GM18502 (cell line): Measurements from ENCODE around the gene FAM222A.

Source experiments
- ATAC-seq: cut with Tn5 transposase; IDR thresholded peaks from one replicate; pipeline ENCODE4 v1.9.1; 2021; ENCODE audit warnings: mild to moderate bottlenecking; ENCODE audit not compliant: unreplicated experiment, poor library complexity

The FAM222A gene

DNA sequence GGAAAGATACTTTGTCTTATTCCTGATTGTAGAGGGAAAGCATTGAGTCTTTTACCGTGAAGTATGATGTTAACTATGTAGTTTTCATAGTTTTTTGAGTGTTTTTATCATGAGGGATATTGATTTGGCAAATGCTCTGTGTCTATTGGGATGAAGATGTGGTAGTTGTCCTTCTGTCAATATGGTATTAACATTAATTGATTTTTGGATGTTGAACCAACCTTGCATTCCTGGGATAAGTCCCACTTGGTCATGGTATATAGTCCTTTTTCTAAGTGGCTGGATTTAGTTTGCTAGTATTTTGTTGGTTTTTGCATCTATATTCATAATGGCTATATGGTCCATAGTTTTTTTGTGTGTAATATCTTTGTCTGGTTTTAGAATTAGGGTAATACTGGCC, 42.8 kb downstream of the FAM222A start:
- ATAC-seq: no peak

DNA sequence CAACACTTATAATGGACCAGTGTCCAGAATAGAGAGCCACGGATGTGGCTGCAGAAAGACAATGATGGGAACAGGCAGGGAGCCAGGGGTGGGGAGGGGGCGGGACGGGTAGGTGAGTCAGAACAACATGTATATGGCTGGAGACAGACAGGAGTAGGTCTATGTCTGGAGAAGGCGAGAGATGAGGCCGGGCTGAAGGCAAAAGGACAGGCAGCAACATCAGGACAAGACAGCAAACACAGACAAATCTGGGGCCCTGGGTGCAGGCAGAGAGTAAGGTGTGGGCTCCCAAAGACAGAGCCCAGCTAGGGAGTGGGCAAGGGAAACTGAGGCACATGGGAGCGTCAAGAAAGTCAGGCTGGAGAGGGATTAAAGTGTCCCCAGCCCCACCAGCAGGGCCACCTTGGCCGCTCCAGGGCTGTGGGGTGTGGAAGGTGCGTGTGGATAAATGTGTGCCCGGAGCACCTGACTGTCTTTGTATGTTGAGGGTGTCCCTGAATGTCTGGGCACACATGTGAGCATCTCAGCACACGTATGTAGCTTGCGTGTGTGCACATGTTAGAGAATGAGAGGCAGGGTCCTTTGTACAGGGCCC, 44.1 kb downstream of the FAM222A start:
- ATAC-seq: no peak

- no peak for ATAC-seq
These were observed 45.1 kb downstream of the FAM222A start for GRCh38 chr12:109758426-109759420.

DNA sequence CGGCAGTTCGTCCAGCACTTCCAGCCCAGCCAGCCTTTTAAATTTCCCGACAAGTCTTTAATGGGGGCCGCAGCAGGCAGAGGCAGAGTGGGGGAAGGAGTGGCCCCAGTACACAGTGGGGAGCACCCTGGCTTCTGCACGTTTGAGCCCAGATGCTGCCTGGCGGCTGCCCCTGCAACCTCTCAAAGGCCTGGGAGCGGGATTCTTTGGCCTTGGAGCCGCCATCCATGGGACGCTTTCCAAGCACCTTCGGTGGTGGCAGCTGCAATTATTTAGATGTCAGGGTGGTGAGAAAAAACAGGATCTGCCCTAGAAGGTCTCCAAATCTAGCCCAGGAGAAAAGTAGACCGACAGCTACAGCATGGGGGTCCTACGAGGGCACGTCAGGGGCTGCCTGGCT, 46.0 kb downstream of the FAM222A start:
- no peak for ATAC-seq

DNA sequence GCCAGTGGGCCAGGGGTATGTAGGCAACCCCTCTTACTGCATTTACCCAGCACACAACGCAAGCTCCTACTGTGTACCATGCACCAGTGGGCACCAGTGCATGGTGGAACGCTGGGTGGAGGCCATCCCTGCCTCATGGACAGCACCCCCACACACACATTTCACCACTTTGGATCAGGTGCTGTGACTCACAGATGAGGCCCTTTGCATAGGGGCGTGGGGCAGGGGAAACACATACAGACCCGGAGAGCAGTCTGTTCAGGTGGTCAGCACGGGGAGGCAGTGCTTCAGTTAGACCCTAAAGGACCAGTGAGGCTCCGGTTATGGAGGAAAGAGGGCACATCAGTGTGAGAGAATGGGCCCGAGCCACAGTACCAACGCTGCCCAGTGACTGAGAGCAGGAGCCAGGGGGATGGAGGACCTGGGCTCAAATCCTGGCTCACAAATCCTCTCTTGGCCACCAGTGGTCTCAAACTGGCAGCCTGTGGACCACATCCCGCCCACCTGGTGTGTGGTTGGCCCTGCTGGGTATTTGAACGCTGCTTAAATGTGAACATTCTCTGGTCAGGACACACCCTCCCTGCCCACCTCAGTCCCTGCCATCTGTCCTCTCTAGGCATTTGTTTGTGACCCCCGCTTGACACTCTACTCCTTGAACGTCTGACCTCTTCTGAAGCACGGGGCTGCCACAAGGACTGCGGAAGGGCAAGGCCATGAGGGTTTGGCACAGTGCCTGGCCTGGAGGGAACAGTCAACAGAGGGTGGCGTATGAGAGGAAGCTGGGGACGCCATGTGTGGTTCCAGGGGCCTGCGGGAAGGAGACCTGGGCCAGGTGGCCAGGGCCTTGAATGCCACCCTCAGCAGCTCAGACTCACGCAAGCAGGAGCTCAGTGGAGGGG, 46.7 kb downstream of the FAM222A start:
- ATAC-seq: no peak

DNA sequence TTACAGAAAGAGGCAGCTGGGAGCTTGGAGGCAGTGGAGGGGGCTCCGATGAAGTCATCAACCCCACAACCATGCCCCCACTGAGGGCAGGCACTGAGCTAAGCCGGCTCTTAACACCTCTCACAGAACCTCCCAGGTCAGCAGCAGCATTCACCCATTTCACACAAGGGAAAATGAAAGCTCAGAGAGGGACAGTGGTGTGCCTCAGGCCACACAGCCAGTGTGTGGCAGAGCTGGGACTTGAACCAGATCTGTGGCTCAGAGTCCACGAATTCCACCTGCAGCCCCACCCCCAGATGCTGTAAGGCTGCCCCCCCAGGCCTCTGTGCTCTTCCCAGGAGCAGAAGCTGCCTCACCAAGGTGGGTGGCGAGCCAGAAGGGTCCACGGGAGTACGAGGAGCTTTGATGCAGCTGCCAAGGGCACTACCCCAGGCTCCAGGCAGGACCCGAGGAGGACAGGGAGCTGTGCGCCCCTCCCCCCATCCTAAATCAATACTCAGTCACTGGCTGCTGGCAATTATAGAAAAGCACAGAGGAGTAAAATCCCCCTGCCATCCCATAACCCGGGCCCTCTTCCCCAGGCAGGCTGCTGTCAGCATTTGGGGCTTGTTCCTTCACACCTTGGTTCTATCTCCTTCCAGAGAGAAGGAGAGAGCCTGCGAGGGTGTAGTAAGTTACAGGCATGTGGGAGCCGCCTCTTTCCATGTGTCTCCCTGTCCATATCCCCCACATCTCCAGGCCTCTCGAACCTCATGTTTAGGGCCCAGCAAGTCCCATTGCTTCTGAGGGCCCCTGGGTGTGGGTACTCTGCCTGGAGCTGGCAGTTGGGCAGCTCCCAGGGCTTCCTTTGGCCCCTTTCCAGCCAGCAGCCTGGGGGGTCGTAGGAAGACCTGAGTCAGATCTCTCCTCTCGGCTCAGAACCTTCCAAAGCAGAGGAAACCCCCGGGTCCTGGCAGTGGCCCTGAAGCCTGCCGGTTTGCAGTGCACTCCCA, 47.6 kb downstream of the FAM222A start:
- no peak for ATAC-seq

DNA sequence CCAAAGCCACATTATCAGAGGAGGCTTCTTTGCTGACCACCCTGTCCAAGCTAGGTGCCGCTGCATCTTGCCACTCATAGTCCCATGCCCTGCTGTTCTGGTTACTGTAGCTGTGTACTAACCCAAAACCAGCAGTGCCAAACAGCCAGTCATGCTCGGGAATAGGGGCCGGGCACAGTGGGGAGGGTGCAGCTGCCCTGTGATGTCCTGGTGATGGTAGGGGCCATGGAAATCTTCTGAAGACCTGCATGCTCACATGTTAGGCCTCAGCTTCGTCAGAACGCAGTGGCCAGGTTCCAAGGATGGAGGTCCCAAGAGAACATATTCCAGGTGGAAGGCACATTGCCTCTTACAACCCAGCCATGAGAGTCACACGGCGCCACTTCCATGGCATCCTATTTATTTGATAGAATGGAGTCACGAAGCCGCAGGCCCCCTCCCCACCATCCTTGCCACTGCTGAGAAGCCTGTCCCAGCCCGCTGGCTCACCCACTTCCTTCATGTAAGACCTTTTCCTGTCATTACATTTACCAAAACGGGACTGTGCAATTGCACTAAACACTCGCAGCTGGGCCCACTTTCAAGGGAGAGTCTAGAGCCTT, 48.5 kb downstream of the FAM222A start:
- ATAC-seq: no peak

- no peak for ATAC-seq
These were observed 49.1 kb downstream of the FAM222A start for GRCh38 chr12:109762673-109763191.

DNA sequence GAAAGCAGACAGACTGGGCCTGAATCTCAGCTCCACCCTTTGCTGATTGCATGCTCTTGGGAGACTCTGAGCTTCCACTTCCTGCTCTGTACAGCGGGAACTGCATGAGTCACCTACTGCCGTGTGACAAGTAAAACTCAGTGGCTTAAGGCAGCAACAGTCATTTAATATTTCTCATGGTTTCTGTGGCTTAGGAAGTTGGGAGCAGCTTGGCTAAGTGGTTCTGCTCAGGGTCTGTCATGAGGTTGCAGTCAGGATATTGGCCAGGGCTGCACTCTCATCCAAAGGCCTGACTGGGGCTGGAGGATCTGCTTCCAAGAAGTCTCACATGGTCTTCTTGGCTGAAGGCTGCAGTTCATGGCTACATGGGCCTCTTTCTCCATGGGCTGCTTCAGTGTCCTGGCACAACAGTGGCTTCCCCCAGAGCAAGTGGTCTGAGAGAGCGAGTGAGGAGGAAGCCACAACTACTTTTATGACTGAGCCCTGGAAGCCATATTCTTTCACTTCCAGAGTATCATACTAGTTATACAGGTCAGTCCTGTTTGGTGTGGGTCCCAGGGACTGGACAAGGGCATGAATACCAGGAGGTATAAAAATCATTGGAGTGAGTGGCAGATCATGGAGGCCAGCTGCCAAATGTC, 49.7 kb downstream of the FAM222A start:
- ATAC-seq: no peak

DNA sequence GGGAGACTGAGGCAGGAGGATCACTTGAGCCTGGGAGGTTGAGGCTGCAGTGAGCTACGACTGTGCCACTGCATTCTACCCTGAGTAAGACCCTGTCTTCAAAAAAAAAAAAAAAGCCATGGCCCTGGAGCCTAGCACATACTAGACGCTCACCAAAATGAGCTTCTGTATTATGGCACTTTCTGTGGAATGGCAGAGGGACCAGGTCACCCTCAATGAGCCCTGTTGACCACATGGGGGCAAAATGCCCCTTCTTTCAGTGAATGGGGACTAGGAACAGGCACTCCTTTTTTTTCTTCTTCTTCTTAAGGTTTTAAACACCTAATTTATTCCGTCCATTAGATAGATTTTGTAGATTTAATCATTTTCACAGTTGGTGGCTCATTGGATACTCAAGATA, 50.5 kb downstream of the FAM222A start:
- no peak for ATAC-seq

GRCh38 chr12:109764776-109765445, 51.3 kb downstream of the FAM222A start:
- ATAC-seq: no peak

- no peak for ATAC-seq
These were observed 51.8 kb downstream of the FAM222A start for GRCh38 chr12:109765446-109765810.

DNA sequence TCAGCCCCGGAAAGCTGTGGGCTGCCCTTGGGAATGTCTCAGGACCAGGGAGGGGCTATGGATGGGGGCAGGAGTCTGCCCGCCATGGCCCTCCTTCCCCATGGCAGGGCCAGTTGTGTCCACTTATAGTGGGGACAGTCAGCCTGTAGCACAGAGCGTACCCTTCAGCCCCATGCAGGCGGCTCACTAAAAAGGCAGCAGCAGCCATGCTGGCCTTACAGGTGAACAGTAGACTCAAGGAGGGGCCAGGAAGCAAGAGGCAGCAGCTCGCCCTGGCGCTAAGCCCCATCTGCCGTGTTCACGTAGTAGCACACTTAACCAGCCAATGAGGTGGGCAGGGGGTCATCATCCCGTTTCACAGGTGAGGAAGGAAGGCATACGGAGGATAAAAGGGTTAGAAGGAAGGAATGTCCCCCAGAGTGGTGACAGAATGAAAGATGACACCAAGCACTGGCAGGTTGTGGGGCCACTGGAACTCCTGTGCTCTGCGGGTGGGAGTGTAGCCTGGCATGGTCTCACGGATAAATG, 52.7 kb downstream of the FAM222A start:
- ATAC-seq: no peak

DNA sequence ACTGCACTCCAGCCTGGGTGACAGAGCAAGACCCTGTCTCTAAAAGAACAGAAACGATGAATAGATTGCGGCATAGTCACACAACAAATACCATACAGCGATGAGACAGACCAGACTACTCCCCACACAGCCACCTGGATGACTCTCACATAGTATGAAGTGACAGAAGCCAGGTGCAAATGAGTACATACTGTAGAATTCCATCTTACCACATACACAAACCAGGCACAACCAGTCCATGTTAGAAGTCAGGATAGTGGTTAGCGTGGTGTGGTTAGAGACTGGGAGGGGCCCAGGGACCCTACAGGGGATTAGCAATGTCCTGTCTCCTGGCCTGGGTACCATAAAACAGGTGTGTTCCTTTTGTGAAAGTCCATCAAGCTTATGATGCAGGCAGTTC, 53.8 kb downstream of the FAM222A start:
- no peak for ATAC-seq

- ATAC-seq: no peak
These were observed 54.6 kb downstream of the FAM222A start for GRCh38 chr12:109767991-109768900.

DNA sequence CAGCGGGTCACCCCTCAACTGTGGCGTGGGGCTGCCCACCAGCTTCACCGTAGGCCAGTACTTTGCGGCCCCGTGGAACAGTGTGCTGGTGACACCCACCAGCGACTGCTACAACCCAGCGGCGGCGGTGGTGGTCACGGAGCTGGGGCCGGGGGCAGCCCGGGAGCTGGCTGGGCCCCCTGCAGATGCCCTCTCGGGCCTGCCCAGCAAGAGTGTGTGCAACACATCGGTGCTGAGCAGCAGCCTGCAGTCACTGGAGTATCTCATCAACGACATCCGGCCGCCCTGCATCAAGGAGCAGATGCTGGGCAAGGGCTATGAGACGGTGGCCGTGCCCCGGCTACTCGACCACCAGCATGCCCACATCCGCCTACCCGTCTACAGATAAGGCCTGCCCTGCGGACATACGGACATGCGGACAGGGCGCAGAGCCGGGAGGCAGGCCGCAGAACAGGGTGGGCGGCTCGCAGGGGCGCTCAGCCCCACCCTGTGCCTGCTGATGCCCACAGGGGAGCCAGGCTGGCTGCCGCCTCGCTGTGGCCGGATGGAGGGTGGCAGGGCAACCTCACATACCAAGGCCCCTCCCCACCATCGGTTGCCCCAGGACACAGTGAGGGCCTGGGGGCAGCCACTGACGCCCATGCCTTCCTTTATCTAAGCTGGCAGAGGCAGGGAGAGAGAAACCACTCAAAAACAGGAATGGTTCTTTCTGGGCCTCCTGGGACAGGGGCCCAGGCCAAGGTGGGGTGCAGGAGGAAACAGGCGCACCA, 55.5 kb downstream of the FAM222A start:
- no peak for ATAC-seq
